HG03108 (cell line): ENCODE results near the gene POLR2J2.
"Not testable (repeated sequence)": the region's sequence is repeated elsewhere in the genome, so short reads cannot be mapped to it uniquely, and the experiment has no call there.

Source experiments
- ATAC-seq: cut with Tn5 transposase; IDR thresholded peaks from one replicate; pipeline ENCODE4 v1.9.1; 2021; ENCODE audit warnings: moderate library complexity; ENCODE audit not compliant: unreplicated experiment

POLR2J2 gene

DNA sequence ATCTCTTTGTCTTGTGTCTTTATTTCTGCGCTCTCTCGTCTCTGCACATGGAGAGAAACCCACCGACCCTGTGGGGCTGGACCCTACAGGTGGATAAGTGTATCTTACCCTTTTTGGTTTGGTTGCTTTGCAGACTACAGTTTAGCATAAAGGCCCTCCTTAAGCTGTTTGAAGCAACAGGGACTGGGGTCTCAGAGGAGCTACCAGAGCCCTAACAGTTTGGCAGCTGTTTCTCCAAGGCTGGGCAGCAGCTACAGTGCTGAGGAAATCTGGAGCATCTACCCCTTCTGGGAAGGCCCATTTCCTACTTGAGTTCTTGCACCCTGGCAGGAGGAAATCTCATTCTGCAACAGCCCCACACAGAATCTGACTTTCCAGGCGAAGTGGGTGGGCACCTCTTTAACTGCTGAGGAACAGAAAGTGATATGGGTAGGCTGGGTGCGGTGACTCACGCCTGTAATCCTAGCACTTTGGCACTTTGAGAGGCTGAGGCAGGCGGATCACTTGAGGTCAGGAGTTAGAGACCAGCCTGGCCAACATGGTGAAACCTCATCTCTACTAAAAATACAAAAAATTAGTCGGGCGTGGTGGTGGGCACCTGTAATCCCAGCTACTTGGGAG is 2.1 kb upstream of the POLR2J2 start:
- ATAC-seq = not testable (repeated sequence)

GRCh38 chr7:102671956-102672307 is 469 bp upstream of the POLR2J2 start:
- ATAC-seq = peak; percentile 17

GRCh38 chr7:102667523-102667922 is 3.9 kb downstream of the POLR2J2 start:
- not testable (repeated sequence) for ATAC-seq

- not testable (repeated sequence) for ATAC-seq
These were observed 4.6 kb downstream of the POLR2J2 start for GRCh38 chr7:102666850-102667249.

DNA sequence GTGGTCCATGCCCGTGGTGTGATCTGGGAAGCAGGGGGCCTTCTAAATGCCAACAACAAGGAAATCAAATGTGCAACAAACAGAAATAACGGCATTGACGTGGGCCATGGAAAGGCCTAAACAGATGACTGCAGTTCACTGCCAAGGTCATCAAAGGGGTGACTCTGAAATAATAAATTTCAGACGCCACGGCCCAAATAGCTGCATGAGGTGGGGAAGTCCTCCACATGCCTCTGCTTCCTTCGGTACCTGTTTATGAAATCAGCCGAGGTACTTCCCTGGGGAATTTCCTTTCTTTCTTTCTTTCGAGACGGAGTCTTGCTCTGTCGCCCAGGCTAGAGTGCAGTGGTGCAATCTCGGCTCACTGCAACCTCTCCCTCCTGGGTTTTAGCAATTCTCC is 6.7 kb downstream of the POLR2J2 start:
- ATAC-seq = not testable (repeated sequence)

GRCh38 chr7:102649924-102650323 is 21.5 kb downstream of the POLR2J2 start, which contains the start of gene SPDYE2B:
Gene SPDYE2B, plus strand, starts transcription at chr7:102650319. Its CDS starts 2,030 bp downstream, at chr7:102652349.
- not testable (repeated sequence) for ATAC-seq

- ATAC-seq = not testable (repeated sequence)
These were observed 23.6 kb downstream of the POLR2J2 start for GRCh38 chr7:102647813-102648212.

GRCh38 chr7:102643404-102643803 is 28.1 kb downstream of the POLR2J2 start:
- ATAC-seq = not testable (repeated sequence)

DNA sequence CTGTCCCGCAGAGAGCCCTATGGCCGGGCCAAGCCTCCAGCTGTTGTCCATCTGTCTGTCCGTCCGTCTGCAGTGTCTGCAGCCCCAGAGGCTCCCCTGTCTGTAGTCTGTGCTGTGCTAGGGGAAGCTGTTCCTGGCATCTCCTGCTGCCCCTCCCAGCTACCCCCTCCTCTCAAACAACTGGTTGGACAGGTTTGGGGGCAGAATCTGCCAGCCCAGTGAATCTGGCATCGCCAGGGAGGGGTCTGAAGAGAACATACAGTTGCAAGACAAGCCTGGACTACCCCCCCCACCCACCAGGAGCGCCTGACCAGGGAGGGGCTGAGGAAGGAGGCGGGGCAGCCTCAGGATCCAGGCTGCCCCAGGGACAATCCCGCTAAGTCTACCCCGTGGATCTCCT is 28.8 kb downstream of the POLR2J2 start, which contains the start of gene UPK3BL1:
TSS of gene UPK3BL1 (minus strand) at position 101 of the 400 bp plus-strand sequence. CDS start at position 51, 50 bp downstream.
- ATAC-seq = not testable (repeated sequence)

DNA sequence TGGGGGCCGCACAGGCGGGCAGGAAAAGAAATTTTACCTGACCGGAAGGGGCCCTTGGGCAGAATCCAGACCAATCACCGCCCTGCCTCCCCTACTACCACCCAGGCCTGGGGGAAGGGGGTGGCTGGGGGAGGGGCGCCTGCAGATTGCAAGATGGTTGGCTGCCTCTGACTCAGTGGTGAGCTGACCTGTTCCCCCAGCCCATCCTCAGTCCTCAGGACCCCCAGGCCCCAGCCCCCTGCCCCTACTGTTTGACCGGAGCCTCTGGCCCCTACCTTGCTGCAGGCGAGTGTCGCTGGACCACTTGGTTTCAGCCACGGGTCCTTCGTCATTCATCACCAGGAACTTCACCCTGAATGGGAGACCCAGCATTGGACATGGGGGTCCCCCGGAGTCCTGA is 32.6 kb downstream of the POLR2J2 start:
- ATAC-seq = not testable (repeated sequence)

DNA sequence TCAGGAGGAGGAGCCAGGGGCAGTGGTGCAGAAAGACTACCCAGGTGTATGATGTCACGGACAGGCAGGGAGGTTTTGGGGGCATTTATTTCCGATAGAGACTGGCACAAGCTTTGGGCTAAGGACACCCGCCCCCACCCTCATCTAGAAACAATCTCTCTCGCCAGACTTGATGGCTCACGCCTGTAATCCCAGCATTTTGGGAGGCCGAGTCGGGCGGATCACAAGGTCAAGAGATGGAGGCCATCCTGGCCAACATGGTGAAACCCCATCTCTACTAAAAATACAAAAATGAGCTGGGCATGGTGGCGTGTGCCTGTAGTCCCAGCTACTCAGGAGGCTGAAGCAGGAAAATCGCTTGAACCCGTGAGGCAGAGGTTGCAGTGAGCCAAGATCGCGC is 34.5 kb downstream of the POLR2J2 start:
- ATAC-seq = not testable (repeated sequence)

- not testable (repeated sequence) for ATAC-seq
These were observed 36.1 kb downstream of the POLR2J2 start for GRCh38 chr7:102635354-102635753.

GRCh38 chr7:102634299-102634698 is 37.2 kb downstream of the POLR2J2 start:
- not testable (repeated sequence) for ATAC-seq

- not testable (repeated sequence) for ATAC-seq
These were observed 40.8 kb downstream of the POLR2J2 start for GRCh38 chr7:102630622-102631021.

GRCh38 chr7:102627271-102627904 is 44.1 kb downstream of the POLR2J2 start:
- ATAC-seq = not testable (repeated sequence)

- ATAC-seq = not testable (repeated sequence)
These were observed 53.3 kb downstream of the POLR2J2 start for GRCh38 chr7:102618122-102618521.

DNA sequence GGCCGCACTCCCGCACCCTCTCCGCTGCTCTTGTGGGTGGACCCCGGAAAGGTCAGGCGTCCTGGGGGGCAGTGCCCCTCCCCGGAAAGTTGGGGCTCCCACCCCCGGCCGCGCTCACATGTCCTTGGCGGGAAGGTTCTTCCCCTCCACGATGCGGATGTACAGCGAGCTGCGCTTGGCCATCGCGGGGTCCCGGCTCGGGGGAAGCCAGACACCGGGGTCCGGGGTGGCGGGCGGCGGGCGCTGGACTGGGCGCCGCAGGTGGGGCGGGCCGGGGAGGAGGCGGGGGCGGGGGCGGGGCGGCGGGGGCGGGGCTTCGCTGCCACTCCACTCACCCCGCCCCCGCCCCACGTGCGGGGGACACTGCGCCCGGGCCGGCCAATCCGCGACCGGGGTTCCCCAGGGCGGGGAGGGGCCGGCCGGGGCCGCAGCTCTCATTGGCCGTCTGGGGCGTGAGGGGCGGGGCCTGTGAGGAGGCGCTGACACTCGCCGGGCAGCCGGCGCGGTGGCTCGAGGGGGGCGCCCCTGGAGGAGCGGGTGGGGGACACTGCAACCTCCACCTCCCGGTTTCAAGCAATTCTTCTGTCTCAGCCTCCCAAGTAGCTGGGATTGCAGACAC is 54.8 kb downstream of the POLR2J2 start, which contains the start of gene RASA4:
TSS of gene RASA4 (minus strand) at position 250 of the 619 bp plus-strand sequence. CDS start at position 183, 67 bp downstream.
- ATAC-seq = peak; percentile 52
